ENCODE results near the gene SLC7A11. TPM values are rescaled to one million over a fixed set of nuclear protein-coding genes. Genes with fewer than 3 reads are reported as not detected.

SLC7A11 gene
- total RNA-seq, 1 donor from 2014 or later = 0.75 TPM

GRCh38 chr4:138162259-138162658 is 79.9 kb downstream of the SLC7A11 start:
- H3K36me3 ChIP-seq = no peaks in the 10 kb centered on the region
- intact Hi-C loops (cut with DNase I) = no loop called here
- no peak overlapping the region for H3K4me3 ChIP-seq
- no peak overlapping the region for H3K27ac ChIP-seq
- no peak for TF ChIP-seq CTCF (IDR thresholded peaks at IDR 0.05)
- DNase-seq (ENCODE audit: low spot score in 2 of 2) = no peak
- no peaks in the 10 kb centered on the region for H3K27me3 ChIP-seq
- H3K9me3 ChIP-seq = no peaks in the 10 kb centered on the region
- no peaks in the 10 kb centered on the region for H3K4me1 ChIP-seq

- Histone ChIP-seq H3K9me3 (no peaks in the 10 kb centered on the region), H3K36me3 (no peaks in the 10 kb centered on the region), H3K27me3 (no peaks in the 10 kb centered on the region), H3K27ac (no peak overlapping the region), H3K4me3 (no peak overlapping the region), H3K4me1 (no peaks in the 10 kb centered on the region)
- DNase-seq (ENCODE audit: low spot score in 2 of 2) = no peak
- intact Hi-C loops (cut with DNase I) = no loop called here
- no peak for TF ChIP-seq CTCF (IDR thresholded peaks at IDR 0.05)
These were observed 80.8 kb downstream of the SLC7A11 start for GRCh38 chr4:138161351-138161750.

GRCh38 chr4:138158746-138159297 is 83.3 kb downstream of the SLC7A11 start:
- no peak overlapping the region for H3K4me3 ChIP-seq
- DNase-seq (ENCODE audit: low spot score in 2 of 2) = no peak
- H3K4me1 ChIP-seq = no peaks in the 10 kb centered on the region
- intact Hi-C loops (cut with DNase I) = no loop called here
- no peaks in the 10 kb centered on the region for H3K27me3 ChIP-seq
- no peaks in the 10 kb centered on the region for H3K36me3 ChIP-seq
- no peak overlapping the region for H3K27ac ChIP-seq
- TF ChIP-seq CTCF (IDR thresholded peaks at IDR 0.05) = no peak
- no peaks in the 10 kb centered on the region for H3K9me3 ChIP-seq

- intact Hi-C loops (cut with DNase I) = no loop called here
- Histone ChIP-seq H3K27me3 (no peaks in the 10 kb centered on the region), H3K4me1 (no peaks in the 10 kb centered on the region), H3K36me3 (no peaks in the 10 kb centered on the region), H3K4me3 (no peak overlapping the region), H3K9me3 (no peaks in the 10 kb centered on the region), H3K27ac (no peak overlapping the region)
- no peak for DNase-seq (ENCODE audit: low spot score in 2 of 2)
- TF ChIP-seq CTCF (IDR thresholded peaks at IDR 0.05) = no peak
These were observed 101.3 kb downstream of the SLC7A11 start for GRCh38 chr4:138140879-138141278.

GRCh38 chr4:138138774-138139173 is 103.4 kb downstream of the SLC7A11 start:
- DNase-seq (ENCODE audit: low spot score in 2 of 2) = no peak
- Histone ChIP-seq H3K36me3 (no peaks in the 10 kb centered on the region), H3K4me3 (no peak overlapping the region), H3K9me3 (no peaks in the 10 kb centered on the region), H3K27ac (no peak overlapping the region), H3K4me1 (no peaks in the 10 kb centered on the region), H3K27me3 (no peaks in the 10 kb centered on the region)
- intact Hi-C loops (cut with DNase I) = no loop called here
- no peak for TF ChIP-seq CTCF (IDR thresholded peaks at IDR 0.05)

- no peak for TF ChIP-seq CTCF (IDR thresholded peaks at IDR 0.05)
- no peaks in the 10 kb centered on the region for H3K36me3 ChIP-seq
- no peak overlapping the region for H3K27ac ChIP-seq
- intact Hi-C loops (cut with DNase I) = no loop called here
- H3K9me3 ChIP-seq = no peaks in the 10 kb centered on the region
- H3K4me1 ChIP-seq = no peaks in the 10 kb centered on the region
- no peak for DNase-seq (ENCODE audit: low spot score in 2 of 2)
- H3K4me3 ChIP-seq = no peak overlapping the region
- H3K27me3 ChIP-seq = no peaks in the 10 kb centered on the region
These were observed 106.5 kb downstream of the SLC7A11 start for GRCh38 chr4:138135610-138136009.

All from ascending aorta (tissue), 2 donors.